ENCODE data around the gene WWP2. TPM values are rescaled to one million over a fixed set of nuclear protein-coding genes. Genes with fewer than 3 reads are reported as not detected.
A peak's percentile ranks its signal among the peaks of the same experiment; 100 is the strongest.
"Not testable (repeated sequence)": the region's sequence is repeated elsewhere in the genome, so short reads cannot be mapped to it uniquely, and the experiment has no call there.

The WWP2 gene
- total RNA-seq, 2 experiments from 2014 or later = 30.3 to 43.4 TPM

- no peaks in the 10 kb centered on the region for H3K4me1 ChIP-seq (ENCODE audit: insufficient read depth, low read length, poor library complexity, severe bottlenecking)
- no peaks in the 10 kb centered on the region for H3K9me2 ChIP-seq (ENCODE audit: insufficient read depth, low read length)
- H3K79me2 ChIP-seq (ENCODE audit: insufficient read depth, low read depth, low read length) = no peaks in the 10 kb centered on the region
- no peak overlapping the region for H3K4me3 ChIP-seq (ENCODE audit: low read depth, low read length, poor library complexity, severe bottlenecking)
- no peak for DNase-seq (ENCODE audit: low spot score)
- no peaks in the 10 kb centered on the region for H4K20me1 ChIP-seq (ENCODE audit: insufficient read depth, low read length)
- no peak overlapping the region for H3K27ac ChIP-seq (ENCODE audit: low read depth, low read length, poor library complexity, severe bottlenecking)
- no peak overlapping the region for H3K4me2 ChIP-seq (ENCODE audit: low read length)
- POLR2A ChIA-PET = interaction anchor here (0.6 to 0.9 kb wide), 6 partner anchors 11 to 305 kb away, joined by 3 to 5 read pairs (median 4); partner anchors contain the start of gene WWP2
- no TSS peak for BruUV-seq (replicated peaks)
- H3K36me3 ChIP-seq (ENCODE audit: insufficient read depth, low read length) = 0 out of 2 replicates have a peak, but pooled peaks cover 3% of the 10 kb centered on the region
- H3K9me3 ChIP-seq (ENCODE audit: low read length) = no peaks in the 10 kb centered on the region
- CTCF ChIA-PET (ENCODE audit: unreplicated experiment) = no interaction called here
- intact Hi-C loops (cut with micrococcal nuclease; ENCODE audit: unreplicated experiment) = no loop called here
- TF ChIP-seq, protein P1, sequence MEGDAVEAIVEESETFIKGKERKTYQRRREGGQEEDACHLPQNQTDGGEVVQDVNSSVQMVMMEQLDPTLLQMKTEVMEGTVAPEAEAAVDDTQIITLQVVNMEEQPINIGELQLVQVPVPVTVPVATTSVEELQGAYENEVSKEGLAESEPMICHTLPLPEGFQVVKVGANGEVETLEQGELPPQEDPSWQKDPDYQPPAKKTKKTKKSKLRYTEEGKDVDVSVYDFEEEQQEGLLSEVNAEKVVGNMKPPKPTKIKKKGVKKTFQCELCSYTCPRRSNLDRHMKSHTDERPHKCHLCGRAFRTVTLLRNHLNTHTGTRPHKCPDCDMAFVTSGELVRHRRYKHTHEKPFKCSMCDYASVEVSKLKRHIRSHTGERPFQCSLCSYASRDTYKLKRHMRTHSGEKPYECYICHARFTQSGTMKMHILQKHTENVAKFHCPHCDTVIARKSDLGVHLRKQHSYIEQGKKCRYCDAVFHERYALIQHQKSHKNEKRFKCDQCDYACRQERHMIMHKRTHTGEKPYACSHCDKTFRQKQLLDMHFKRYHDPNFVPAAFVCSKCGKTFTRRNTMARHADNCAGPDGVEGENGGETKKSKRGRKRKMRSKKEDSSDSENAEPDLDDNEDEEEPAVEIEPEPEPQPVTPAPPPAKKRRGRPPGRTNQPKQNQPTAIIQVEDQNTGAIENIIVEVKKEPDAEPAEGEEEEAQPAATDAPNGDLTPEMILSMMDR (conservative IDR thresholded peaks at IDR 0.05; ENCODE audit: low read length) = no peak
- no peak for TF ChIP-seq EZH2phosphoT487 (IDR thresholded peaks at IDR 0.05; ENCODE audit: borderline replicate concordance, low read depth, low read length)
- H2AFZ ChIP-seq (ENCODE audit: low read length) = no peak overlapping the region
These were observed 61.9 kb downstream of the WWP2 start for GRCh38 chr16:69823831-69824563.

- BruUV-seq (replicated peaks); H3K79me2 ChIP-seq (ENCODE audit: insufficient read depth, low read depth, low read length); H3K9me3 ChIP-seq (ENCODE audit: low read length); H3K27ac ChIP-seq (ENCODE audit: low read depth, low read length, poor library complexity, severe bottlenecking); H4K20me1 ChIP-seq (ENCODE audit: insufficient read depth, low read length); H2AFZ ChIP-seq (ENCODE audit: low read length); intact Hi-C loops (cut with micrococcal nuclease; ENCODE audit: unreplicated experiment); H3K4me2 ChIP-seq (ENCODE audit: low read length); H3K9me2 ChIP-seq (ENCODE audit: insufficient read depth, low read length); DNase-seq (ENCODE audit: low spot score); H3K4me3 ChIP-seq (ENCODE audit: low read depth, low read length, poor library complexity, severe bottlenecking); H3K4me1 ChIP-seq (ENCODE audit: insufficient read depth, low read length, poor library complexity, severe bottlenecking); CTCF ChIA-PET (ENCODE audit: unreplicated experiment); H3K36me3 ChIP-seq (ENCODE audit: insufficient read depth, low read length): not testable (repeated sequence)
- POLR2A ChIA-PET = interaction anchor here (0.5 to 1.1 kb wide), 8 partner anchors 11 to 1587 kb away, joined by 3 to 5 read pairs (median 3); no protein-coding TSS in a partner anchor
These were observed 62.5 kb downstream of the WWP2 start for GRCh38 chr16:69824564-69825142.

DNA sequence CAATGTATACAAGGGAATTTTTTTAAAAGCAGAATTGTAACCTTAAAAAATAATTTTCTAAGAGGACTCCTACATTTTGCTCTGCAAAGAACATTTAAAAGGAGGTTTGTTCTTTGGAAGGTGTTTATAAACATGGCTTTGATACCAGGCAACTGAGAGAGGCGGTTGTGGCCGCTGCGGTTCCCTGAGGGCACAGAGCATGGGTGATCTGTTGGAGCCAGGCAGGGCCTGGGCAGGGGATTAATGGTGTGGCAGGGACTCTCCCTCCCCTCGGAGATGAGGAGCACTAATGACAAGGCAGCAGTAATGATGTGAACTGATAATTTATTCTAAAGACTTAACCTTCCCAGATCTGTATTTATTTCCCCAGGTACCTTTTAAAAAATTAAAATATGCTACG lies 65.4 kb downstream of the WWP2 start:
- no peaks in the 10 kb centered on the region for H3K9me3 ChIP-seq (ENCODE audit: low read length)
- no peak overlapping the region for H3K4me2 ChIP-seq (ENCODE audit: low read length)
- BruUV-seq (replicated peaks) = TSS peak; percentile 38
- POLR2A ChIA-PET = interaction anchor here (0.7 kb wide), 1 partner anchor 103 kb away, joined by 3 read pairs; no protein-coding TSS in a partner anchor
- TF ChIP-seq, protein P1 (conservative IDR thresholded peaks at IDR 0.05; ENCODE audit: low read length) = no peak
- no peak for TF ChIP-seq EZH2phosphoT487 (IDR thresholded peaks at IDR 0.05; ENCODE audit: borderline replicate concordance, low read depth, low read length)
- no peaks in the 10 kb centered on the region for H3K9me2 ChIP-seq (ENCODE audit: insufficient read depth, low read length)
- H3K79me2 ChIP-seq (ENCODE audit: insufficient read depth, low read depth, low read length) = no peaks in the 10 kb centered on the region
- H4K20me1 ChIP-seq (ENCODE audit: insufficient read depth, low read length) = no peaks in the 10 kb centered on the region
- no peaks in the 10 kb centered on the region for H3K36me3 ChIP-seq (ENCODE audit: insufficient read depth, low read length)
- no peak overlapping the region for H2AFZ ChIP-seq (ENCODE audit: low read length)
- intact Hi-C loops (cut with micrococcal nuclease; ENCODE audit: unreplicated experiment) = no loop called here
- CTCF ChIA-PET (ENCODE audit: unreplicated experiment) = no interaction called here
- no peaks in the 10 kb centered on the region for H3K4me1 ChIP-seq (ENCODE audit: insufficient read depth, low read length, poor library complexity, severe bottlenecking)
- no peak overlapping the region for H3K27ac ChIP-seq (ENCODE audit: low read depth, low read length, poor library complexity, severe bottlenecking)
- H3K4me3 ChIP-seq (ENCODE audit: low read depth, low read length, poor library complexity, severe bottlenecking) = no peak overlapping the region
- DNase-seq (ENCODE audit: low spot score) = no peak

Measured in OCI-LY7 (cell line).